GM12864 (cell line): ENCODE data around the gene ST7.
"Not testable (repeated sequence)": the region's sequence is repeated elsewhere in the genome, so short reads cannot be mapped to it uniquely, and the experiment has no call there.

Experiments
- DNase-seq: peaks from one replicate; pipeline ENCODE4 v3.0.0-alpha.2; 2011; ENCODE audit warnings: low read depth
- H3K4me3 ChIP-seq: 2 replicates; pipeline ENCODE4 v1.5.1; 2011; ENCODE audit warnings: mild to moderate bottlenecking, low read depth, low read length, control low read depth
- TF ChIP-seq, protein P1 (sequence below): IDR thresholded peaks from 2 replicates; pipeline ENCODE4 v1.5.1; 2011; ENCODE audit warnings: low read depth, mild to moderate bottlenecking, moderate library complexity, low read length, control low read depth, inconsistent platforms; ENCODE audit errors: missing control alignments

Gene ST7

DNA sequence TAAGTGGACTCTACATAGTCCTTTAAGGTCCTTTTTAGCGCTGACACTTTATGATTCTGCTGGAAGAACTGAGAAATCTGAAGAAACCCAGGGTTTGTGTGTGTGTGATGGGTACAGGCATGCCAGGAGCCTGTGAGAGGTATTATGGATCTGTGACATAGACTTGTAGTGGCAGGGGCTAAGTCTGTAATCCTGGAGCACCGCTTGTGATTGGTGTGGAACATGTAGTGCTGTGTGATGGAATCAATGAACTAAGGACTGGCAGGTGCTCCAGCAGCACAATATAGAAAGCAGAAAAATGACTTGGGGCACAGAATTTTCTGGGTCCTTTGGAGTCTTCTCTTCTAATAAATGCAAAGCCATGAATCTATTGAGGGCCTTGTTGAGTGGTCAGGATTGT lies 163.9 kb downstream of the ST7 start:
- no peak overlapping the region for H3K4me3 ChIP-seq
- no peak for DNase-seq
- TF ChIP-seq, protein P1, sequence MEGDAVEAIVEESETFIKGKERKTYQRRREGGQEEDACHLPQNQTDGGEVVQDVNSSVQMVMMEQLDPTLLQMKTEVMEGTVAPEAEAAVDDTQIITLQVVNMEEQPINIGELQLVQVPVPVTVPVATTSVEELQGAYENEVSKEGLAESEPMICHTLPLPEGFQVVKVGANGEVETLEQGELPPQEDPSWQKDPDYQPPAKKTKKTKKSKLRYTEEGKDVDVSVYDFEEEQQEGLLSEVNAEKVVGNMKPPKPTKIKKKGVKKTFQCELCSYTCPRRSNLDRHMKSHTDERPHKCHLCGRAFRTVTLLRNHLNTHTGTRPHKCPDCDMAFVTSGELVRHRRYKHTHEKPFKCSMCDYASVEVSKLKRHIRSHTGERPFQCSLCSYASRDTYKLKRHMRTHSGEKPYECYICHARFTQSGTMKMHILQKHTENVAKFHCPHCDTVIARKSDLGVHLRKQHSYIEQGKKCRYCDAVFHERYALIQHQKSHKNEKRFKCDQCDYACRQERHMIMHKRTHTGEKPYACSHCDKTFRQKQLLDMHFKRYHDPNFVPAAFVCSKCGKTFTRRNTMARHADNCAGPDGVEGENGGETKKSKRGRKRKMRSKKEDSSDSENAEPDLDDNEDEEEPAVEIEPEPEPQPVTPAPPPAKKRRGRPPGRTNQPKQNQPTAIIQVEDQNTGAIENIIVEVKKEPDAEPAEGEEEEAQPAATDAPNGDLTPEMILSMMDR = no peak

DNA sequence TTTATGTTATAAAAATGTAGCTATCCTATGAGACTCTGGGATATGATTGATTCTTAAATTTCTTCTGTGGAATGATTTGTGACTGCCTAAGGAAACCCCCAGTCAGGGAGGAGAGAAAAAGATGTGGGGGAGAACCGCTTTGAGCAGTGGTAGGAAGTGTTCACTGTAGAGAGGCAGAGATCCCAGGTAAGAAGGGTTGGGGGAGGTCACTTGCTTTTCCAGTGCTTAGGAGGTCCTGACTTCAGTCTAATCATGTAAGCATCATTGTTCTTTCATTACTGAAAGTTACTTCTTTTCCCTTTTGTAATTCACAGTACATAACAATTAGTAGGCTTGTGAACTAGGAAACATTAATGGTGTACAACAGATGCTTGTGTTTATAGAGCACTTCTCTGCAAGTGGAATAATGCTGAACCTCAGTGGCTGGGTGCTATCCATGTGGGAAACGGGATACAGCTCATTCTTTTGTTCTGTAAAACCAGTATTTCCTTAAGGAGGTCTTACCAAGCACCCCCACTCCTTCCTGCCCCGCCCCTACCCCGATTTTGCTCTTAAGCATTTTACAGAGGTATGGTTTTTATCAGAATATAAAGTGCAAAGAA lies 165.4 kb downstream of the ST7 start:
- DNase-seq = no peak
- TF ChIP-seq, protein P1 = no peak
- no peak overlapping the region for H3K4me3 ChIP-seq

DNA sequence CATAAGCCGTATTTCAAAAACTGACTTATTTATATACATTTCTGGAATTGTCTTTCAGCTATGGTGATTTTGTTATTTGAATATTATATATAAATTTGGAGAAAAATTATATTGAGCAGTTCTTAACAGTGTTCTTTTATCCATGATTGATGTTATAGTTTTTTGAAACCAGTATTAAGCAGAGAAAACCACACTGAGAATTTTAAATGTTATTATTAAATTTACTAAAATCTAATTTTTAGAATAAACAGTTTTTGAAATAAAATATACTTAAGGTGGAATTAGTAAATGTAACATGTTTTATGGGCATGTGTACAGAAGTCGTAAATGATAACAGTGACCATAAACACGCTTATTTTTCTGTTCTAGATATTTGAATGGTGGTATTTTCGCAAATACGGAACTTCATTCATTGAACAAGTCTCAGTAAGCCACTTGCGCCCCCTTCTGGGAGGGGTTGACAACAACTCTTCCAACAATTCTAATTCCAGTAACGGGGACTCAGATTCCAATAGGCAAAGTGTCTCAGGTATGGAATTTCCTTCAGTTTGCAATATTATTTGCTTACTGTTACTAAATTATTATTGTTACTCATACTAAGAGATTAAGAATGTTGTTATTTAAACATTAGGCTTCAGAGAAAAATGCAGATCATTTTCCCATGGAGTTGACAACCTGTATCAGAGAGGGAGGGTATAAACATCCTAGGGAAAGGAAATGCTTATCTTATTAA lies 166.1 kb downstream of the ST7 start:
- peak; percentile 46 for DNase-seq
- TF ChIP-seq, protein P1 = peak; percentile 73
- H3K4me3 ChIP-seq = no peak overlapping the region

DNA sequence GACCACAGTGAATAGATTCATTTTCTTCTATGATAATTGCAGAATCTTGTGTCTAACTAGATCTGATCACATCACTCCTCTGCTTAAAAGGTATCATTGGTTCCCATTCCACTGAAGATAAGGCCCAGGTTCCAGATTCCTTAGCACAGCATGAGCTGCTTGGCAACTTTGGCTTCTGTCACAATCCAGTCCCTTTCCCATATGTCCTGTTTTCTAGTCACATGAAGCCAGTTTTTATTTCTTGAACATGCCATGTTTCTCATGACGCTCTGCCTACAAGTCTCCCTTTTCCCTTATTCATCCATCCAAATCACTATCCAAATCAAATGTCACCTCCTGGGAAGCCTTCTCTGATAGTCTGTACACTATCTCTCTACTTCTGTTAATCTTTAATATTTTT lies 167.0 kb downstream of the ST7 start:
- DNase-seq, H3K4me3 ChIP-seq: not testable (repeated sequence)

DNA sequence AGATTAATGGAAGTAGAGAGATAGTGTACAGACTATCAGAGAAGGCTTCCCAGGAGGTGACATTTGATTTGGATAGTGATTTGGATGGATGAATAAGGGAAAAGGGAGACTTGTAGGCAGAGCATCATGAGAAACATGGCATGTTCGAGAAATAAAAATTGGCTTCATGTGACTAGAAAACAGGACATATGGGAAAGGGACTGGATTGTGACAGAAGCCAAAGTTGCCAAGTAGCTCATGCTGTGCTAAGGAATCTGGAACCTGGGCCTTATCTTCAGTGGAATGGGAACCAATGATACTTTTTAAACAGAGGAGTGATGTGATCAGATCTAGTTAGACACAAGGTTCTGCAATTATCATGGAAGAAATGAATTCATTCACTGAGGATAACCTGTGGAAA lies 168.7 kb downstream of the ST7 start:
- not testable (repeated sequence) for DNase-seq, H3K4me3 ChIP-seq

DNA sequence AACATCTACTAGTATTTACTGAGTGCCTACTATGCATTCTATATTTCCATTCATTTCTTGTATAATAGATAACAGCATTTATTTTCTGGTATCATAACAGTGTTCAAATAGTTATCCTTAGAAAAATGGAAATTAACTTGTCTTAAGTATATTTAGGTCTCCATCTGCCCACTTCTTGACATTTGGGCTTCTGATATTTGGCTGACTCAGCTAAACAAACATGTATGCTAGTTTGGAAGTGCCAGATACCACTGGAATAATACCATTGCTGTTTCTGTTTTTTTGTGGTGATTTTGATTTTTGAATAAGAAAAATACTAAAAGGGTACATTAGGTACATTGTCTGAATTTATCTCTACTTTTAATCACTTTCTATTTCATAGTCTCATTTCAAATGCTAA lies 169.2 kb downstream of the ST7 start:
- TF ChIP-seq, protein P1 = no peak
- no peak for DNase-seq

DNA sequence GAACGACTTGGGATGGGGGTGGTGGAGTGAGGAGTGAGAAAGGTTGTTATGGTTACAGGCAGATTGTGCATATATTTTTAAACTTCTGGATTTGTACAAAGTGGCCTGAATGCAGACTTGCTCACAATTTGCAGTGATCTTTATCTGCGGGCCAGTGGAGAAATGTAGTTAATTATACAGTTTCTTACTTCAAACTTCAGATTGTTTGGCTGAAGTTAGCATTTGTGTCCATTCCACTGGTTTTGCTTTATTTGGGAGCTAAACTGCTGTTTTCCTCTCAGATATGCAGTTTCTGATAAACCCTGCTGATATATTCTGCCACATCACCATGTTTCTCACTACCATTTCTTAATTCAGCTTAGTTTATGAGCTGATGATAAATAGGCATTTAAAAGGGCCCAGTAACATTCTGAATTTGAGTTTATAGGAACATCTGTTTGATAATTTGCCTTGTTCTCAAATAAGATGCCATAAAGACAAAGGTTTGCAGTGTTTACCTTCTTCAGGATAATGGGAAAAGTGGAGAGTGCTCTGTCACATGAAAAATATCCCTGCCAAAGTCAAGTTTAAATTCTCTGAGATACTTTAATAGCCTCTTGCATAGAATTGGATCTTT lies 170.1 kb downstream of the ST7 start:
- H3K4me3 ChIP-seq = no peak overlapping the region
- no peak for DNase-seq
- TF ChIP-seq, protein P1 = no peak

More for the DNA sequence above, 169.2 kb downstream of the ST7 start:
- no peak overlapping the region for H3K4me3 ChIP-seq
